ENCODE measurements around the gene ALOX15. TPM values are rescaled to one million over a fixed set of nuclear protein-coding genes. Genes with fewer than 3 reads are reported as not detected.
A peak's percentile ranks its signal among the peaks of the same experiment; 100 is the strongest.

ALOX15 gene
- total RNA-seq, 1 donor from 2014 or later, result not detected

DNA sequence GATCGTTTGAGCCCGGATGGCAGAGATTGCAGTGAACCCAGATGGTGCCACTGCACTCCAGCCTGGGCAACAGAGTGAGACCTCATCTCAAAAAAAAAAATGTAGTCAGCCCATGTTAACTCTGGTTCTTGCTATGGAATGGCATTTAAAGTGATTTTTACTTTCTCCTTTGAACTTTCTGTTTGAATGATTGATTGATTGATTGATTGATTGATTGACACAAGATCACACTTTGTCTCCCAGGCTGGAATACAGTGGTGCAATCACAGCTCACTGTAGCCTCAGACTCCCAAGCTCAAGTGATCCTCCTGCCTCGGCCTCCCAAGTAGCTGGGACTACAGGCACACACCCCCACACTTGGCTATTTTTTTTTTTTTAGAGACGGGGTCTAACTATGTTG is 40.2 kb downstream of the ALOX15 start:
- H3K36me3 Mint-ChIP-seq (ENCODE audit: unreplicated experiment), result no peaks in the 10 kb centered on the region

DNA sequence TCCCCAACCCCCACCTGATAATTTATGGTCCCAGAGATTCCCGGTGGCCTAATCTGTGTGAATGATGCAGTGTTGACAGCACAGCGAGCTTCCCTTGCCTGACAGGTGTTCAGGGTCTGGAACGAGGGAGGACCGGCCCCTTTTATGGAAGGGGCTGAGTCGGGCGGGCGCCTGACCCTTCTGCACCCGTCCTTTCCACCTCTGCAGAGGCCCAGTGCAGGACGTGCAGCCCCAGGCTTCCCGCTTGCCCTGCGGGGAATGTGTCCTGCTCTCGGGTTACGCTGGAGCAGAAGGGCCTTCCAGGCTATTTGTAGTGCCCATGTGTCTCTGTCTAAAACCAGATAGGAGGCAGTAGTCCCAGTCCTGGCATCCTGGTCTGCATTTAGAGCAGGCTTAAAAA is 40.9 kb downstream of the ALOX15 start:
- Mint-ChIP-seq H3K9me3 (ENCODE audit: unreplicated experiment) (peaks cover 4% of the 10 kb centered on the region), H3K36me3 (ENCODE audit: unreplicated experiment) (no peaks in the 10 kb centered on the region), H3K4me1 (ENCODE audit: low read depth, unreplicated experiment) (peaks cover 39% of the 10 kb centered on the region), H3K4me3 (ENCODE audit: unreplicated experiment) (peak overlapping the region; percentile 70), H3K27me3 (ENCODE audit: unreplicated experiment) (peaks cover 12% of the 10 kb centered on the region), H3K27ac (ENCODE audit: unreplicated experiment) (peak overlapping the region; percentile 98)
- peak; percentile 68 for DNase-seq
- TF ChIP-seq, protein P1, sequence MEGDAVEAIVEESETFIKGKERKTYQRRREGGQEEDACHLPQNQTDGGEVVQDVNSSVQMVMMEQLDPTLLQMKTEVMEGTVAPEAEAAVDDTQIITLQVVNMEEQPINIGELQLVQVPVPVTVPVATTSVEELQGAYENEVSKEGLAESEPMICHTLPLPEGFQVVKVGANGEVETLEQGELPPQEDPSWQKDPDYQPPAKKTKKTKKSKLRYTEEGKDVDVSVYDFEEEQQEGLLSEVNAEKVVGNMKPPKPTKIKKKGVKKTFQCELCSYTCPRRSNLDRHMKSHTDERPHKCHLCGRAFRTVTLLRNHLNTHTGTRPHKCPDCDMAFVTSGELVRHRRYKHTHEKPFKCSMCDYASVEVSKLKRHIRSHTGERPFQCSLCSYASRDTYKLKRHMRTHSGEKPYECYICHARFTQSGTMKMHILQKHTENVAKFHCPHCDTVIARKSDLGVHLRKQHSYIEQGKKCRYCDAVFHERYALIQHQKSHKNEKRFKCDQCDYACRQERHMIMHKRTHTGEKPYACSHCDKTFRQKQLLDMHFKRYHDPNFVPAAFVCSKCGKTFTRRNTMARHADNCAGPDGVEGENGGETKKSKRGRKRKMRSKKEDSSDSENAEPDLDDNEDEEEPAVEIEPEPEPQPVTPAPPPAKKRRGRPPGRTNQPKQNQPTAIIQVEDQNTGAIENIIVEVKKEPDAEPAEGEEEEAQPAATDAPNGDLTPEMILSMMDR (IDR thresholded peaks at IDR 0.05; ENCODE audit: partially characterized antibody, unreplicated experiment), result no peak

More for the DNA sequence above, 40.2 kb downstream of the ALOX15 start:
- peak overlapping the region; percentile 98 for H3K27ac Mint-ChIP-seq (ENCODE audit: unreplicated experiment)
- DNase-seq, result no peak
- peaks cover 3% of the 10 kb centered on the region for H3K9me3 Mint-ChIP-seq (ENCODE audit: unreplicated experiment)
- TF ChIP-seq, protein P1 (IDR thresholded peaks at IDR 0.05; ENCODE audit: partially characterized antibody, unreplicated experiment), result no peak
- H3K27me3 Mint-ChIP-seq (ENCODE audit: unreplicated experiment), result peaks cover 12% of the 10 kb centered on the region
- peaks cover 42% of the 10 kb centered on the region for H3K4me1 Mint-ChIP-seq (ENCODE audit: low read depth, unreplicated experiment)
- no peak overlapping the region for H3K4me3 Mint-ChIP-seq (ENCODE audit: unreplicated experiment)

DNA sequence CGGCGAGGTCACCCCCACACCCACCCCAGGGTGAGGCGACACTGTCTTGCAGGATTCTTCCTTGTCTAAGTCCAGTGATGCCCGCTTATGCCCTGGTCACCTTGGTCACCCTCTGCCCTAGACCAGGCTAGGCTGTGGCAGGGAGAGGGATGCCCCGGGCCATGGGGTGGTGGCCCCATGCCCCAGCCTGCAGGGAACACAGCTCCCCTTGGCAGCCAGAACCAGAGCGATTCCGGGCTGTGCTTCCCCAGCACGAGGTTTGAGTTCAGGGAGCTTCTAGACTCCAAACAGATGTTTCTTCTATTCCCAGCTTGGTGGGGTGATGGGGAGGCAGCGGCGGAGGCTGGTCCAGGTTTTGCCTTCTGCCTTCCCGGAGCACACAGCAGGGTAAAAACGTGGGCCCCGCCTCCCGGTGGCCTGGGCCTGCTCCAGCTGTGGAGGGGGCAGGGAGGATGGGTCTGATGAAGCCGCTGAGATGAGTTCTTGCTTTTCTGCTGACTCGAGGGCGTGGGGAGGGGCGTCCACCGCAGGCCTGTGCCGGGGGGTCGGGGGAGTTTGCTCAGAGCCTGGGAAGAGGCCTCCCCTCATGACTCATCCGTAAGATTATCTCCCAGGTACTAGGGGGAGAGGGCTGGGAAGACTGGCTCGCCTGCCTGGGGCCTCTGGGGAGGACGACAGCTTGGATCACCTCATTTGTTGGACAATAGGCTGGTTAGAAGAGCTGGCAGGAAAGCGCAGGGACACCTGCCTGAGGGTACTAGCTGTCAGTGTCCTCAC is 41.8 kb downstream of the ALOX15 start:
- peak; percentile 75 for DNase-seq
- Mint-ChIP-seq H3K4me3 (ENCODE audit: unreplicated experiment) (peak overlapping the region; percentile 76), H3K4me1 (ENCODE audit: low read depth, unreplicated experiment) (peaks cover 34% of the 10 kb centered on the region), H3K27me3 (ENCODE audit: unreplicated experiment) (peaks cover 12% of the 10 kb centered on the region), H3K9me3 (ENCODE audit: unreplicated experiment) (peaks cover 4% of the 10 kb centered on the region), H3K36me3 (ENCODE audit: unreplicated experiment) (no peaks in the 10 kb centered on the region), H3K27ac (ENCODE audit: unreplicated experiment) (peak overlapping the region; percentile 98)
- TF ChIP-seq, protein P1 (IDR thresholded peaks at IDR 0.05; ENCODE audit: partially characterized antibody, unreplicated experiment), result no peak

DNA sequence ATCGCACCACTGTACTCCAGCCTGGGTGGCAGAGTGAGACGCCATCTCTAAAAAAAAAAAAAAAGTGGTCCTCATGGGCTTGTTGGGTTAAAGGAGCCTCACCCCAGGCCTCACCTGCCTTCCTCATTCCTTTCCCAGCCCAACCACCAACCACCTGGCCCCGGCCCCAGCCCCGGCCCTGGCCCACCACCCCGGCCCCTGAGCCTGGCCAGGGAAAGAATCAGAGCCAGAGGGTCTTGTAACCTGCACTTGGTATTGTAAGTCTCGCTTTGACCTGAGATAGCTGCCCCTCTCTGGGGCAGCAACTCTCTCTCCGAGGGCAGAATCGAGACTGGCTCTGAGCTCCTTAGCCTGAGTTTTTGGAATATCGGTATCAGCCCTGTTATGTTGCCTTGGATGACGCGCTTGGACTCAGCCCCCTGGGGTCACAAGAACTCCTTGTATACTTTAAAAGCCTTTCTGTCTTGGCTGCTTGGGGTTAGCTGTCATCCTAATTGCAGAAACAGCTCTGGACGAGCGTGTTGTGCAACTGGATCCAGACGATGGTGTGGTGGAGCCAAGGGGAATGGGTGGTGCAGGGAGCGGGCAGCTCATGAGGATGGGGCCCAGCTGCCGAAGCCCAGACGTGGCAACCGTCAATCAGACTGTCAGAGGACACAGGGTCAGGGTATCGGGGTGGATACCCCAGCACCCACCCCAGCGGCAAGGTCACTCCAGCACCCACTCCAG is 42.5 kb downstream of the ALOX15 start:
- peaks cover 28% of the 10 kb centered on the region for H3K4me1 Mint-ChIP-seq (ENCODE audit: low read depth, unreplicated experiment)

More for the DNA sequence above, 42.5 kb downstream of the ALOX15 start:
- Mint-ChIP-seq H3K27ac (ENCODE audit: unreplicated experiment) (peak overlapping the region; percentile 98), H3K27me3 (ENCODE audit: unreplicated experiment) (peaks cover 9% of the 10 kb centered on the region), H3K9me3 (ENCODE audit: unreplicated experiment) (peaks cover 4% of the 10 kb centered on the region), H3K36me3 (ENCODE audit: unreplicated experiment) (no peaks in the 10 kb centered on the region), H3K4me3 (ENCODE audit: unreplicated experiment) (peak overlapping the region; percentile 76)
- TF ChIP-seq, protein P1 (IDR thresholded peaks at IDR 0.05; ENCODE audit: partially characterized antibody, unreplicated experiment), result no peak
- DNase-seq, result no peak

All from glutamatergic neuron (in vitro differentiated cells).